HAP-1 (cell line): ENCODE measurements around the gene IL20RA.
A peak's percentile ranks its signal among the peaks of the same experiment; 100 is the strongest.

Experiments
- DNase-seq, 2 experiments: peaks; one replicate each; pipeline ENCODE4 v3.0.0-alpha.2; 2016 to 2020; ENCODE audit warnings: low spot score in 2 of 2
- H3K27me3 ChIP-seq: fragments of 250-450 bp; sonication (Bioruptor Pico); 2 replicates; pipeline ENCODE4 v1.5.1; 2020; ENCODE audit warnings: low read depth, mild to moderate bottlenecking, moderate library complexity
- H3K36me3 ChIP-seq: fragments of 250-450 bp; sonication (Bioruptor Pico); replicated peaks from 2 replicates; pipeline ENCODE4 v1.5.1; 2020; ENCODE audit warnings: mild to moderate bottlenecking
- H3K4me1 ChIP-seq: fragments of 250-450 bp; sonication (Bioruptor Pico); 2 replicates; pipeline ENCODE4 v1.5.1; 2020; ENCODE audit warnings: mild to moderate bottlenecking
- H3K4me3 ChIP-seq: fragments of 250-450 bp; sonication (Bioruptor Pico); 2 replicates; pipeline ENCODE4 v1.5.1; 2020; ENCODE audit warnings: mild to moderate bottlenecking, moderate library complexity
- H3K9me3 ChIP-seq: fragments of 250-450 bp; sonication (Bioruptor Pico); 2 replicates; pipeline ENCODE4 v1.5.1; 2020; ENCODE audit warnings: mild to moderate bottlenecking, moderate library complexity
- in situ Hi-C: fragments of 300-500 bp; cut with MboI; formaldehyde crosslinking; loops from 3 replicates; pipeline ENCODE4 v1.14.3; 2020; ENCODE audit warnings: low sequenced_read_pairs, inconsistent platforms, mixed read lengths

IL20RA gene

DNA sequence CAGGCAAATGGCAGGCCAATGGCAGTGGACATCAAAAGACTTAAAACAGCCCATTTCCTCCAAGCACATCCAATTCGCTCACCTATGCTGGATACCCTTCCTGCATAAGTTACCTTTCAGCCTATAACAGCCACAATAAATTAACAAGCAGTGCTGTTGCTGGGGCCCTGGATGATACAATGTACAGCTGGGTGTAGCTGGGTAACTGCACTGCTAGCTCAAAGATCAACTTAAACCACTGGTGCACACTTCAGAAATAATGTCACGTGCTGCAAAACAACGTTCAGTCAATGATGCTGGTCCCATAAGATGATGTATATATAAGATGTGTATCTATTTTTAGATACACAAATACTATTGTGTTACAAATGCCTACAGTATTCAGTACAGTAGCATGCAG, 13.6 kb downstream of the IL20RA start:
- Histone ChIP-seq H3K27me3 (no peaks in the 10 kb centered on the region), H3K4me3 (no peak overlapping the region), H3K4me1 (no peaks in the 10 kb centered on the region), H3K9me3 (no peaks in the 10 kb centered on the region), H3K36me3 (no peaks in the 10 kb centered on the region)
- in situ Hi-C loops, result no loop called here
- no peak for DNase-seq

DNA sequence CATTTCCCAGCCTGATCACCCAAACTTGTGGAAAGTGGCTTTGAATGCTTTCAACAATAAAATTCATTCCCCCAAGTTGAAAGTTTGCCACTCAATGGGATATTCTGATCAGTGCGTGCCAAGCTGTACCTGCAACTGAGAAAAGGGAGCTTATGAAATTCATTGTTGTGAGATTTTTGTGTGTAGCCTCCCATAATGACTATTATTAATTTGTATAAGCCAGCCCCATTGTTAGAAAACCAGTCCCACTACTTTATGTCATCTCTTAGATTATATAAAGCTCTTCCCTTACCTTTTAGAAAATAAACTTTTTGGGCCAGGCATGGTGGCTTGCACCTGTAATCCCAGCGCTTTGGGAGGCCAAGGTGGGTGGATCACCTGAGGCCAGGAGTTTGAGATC, 15.9 kb downstream of the IL20RA start:
- no peaks in the 10 kb centered on the region for H3K4me1 ChIP-seq
- H3K9me3 ChIP-seq, result no peaks in the 10 kb centered on the region
- no peak overlapping the region for H3K4me3 ChIP-seq
- no peak for DNase-seq
- no peaks in the 10 kb centered on the region for H3K36me3 ChIP-seq
- H3K27me3 ChIP-seq, result no peaks in the 10 kb centered on the region
- in situ Hi-C loops, result no loop called here

DNA sequence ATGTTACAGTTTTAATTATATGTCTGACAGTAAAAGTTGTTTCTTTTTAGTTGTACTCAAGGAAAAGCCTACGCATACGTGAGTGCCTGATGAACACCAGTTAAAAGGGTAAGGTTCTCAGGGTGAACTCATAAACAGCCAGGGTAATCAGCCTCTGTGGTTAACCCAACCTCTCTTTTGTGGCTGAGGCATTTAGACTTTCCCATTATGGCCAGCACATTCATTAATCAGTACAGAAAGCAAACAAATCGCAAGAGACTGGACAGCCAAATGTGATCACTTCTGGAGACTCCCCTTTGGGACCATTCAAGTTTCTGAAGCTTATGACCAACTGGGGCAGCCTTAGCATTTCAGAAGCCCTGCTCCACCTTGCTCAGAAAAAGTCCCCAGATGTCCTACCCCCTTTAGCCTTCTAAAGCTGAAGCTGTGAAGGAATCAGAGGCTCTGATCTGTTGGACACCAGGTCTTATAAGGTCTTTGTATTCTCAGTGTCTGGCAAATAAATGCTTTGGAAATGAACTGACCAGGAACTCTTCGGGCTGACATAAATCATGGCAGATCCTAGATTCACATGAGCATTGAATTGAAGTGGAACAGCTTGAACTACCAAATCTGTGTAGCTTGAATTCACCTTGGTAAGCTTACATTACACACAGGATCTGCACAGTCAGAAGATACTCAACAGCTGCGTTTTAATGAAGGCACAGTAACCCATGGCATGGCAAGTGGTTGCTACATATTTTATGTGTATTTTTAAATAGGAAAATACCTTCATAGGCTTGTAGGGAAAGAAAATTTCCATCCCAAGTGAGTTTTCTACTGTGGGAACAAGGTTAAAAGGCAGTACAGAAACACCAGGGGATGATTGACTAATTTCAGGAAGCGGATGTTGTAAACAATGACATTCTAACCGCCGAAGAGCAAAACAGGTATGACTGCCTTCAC, 18.7 kb downstream of the IL20RA start:
- in situ Hi-C loops, result no loop called here
- Histone ChIP-seq H3K4me3 (no peak overlapping the region), H3K9me3 (no peaks in the 10 kb centered on the region), H3K27me3 (no peaks in the 10 kb centered on the region; the same call in 1 of the 2 replicates), H3K36me3 (no peaks in the 10 kb centered on the region), H3K4me1 (no peaks in the 10 kb centered on the region)
- no peak for DNase-seq

DNA sequence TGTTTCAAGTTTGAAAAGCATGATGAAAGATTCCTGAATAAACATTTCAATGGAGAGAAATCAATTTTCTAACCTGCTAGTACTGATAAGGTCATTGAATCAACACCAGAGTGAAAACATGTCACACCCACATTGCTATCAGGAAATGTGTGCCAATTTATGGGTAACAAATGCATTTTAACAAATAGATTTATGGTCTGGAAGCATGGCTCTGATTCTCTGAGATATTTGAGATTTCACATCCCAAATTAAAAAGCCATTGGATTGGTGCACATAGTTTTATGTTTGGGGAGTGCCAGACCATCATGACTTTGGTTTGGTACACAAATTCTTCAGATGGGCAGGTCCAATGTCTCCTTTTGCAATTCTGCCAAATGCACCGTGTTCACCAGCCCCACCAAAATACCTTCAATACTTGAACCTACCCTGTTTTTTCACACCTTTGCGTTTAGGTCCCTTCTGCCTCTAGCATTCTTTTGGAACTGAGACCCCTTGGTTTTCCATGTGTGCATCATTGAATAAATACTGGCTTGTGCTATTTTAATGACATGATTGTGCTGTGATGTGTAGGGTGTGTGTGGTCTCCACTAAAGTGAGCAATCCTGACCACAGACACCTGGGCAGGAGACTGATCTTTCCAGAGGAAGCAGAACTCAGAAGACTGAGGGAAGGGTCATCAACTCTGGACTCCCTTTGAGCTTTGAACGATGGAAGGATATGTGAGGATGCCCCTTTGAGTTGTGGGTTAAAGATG, 20.4 kb downstream of the IL20RA start:
- Histone ChIP-seq H3K36me3 (no peaks in the 10 kb centered on the region), H3K27me3 (no peaks in the 10 kb centered on the region; the same call in 1 of the 2 replicates), H3K4me1 (peaks cover 2% of the 10 kb centered on the region; the same call in 1 of the 2 replicates), H3K9me3 (no peaks in the 10 kb centered on the region), H3K4me3 (no peak overlapping the region)
- no peak for DNase-seq
- in situ Hi-C loops, result no loop called here

DNA sequence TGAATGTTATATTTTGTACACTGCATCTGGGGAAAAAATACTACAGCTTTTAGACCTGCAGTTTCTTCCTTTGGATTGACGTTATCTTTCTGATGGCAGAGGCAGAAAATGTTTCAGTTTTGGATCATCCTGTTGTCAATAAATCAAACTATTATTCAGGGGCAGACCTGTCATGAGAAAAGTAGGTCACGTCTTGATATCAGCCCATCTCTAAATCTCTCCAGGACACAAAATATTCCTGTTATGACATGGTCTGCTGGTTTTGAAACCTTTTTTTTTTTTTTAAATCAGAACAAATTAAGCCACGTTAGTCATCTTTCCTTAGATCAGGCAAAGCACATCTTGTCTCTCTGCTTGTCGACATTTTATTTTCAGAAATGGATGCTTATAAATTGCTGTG, 24.0 kb downstream of the IL20RA start:
- in situ Hi-C loops, result no loop called here

DNA sequence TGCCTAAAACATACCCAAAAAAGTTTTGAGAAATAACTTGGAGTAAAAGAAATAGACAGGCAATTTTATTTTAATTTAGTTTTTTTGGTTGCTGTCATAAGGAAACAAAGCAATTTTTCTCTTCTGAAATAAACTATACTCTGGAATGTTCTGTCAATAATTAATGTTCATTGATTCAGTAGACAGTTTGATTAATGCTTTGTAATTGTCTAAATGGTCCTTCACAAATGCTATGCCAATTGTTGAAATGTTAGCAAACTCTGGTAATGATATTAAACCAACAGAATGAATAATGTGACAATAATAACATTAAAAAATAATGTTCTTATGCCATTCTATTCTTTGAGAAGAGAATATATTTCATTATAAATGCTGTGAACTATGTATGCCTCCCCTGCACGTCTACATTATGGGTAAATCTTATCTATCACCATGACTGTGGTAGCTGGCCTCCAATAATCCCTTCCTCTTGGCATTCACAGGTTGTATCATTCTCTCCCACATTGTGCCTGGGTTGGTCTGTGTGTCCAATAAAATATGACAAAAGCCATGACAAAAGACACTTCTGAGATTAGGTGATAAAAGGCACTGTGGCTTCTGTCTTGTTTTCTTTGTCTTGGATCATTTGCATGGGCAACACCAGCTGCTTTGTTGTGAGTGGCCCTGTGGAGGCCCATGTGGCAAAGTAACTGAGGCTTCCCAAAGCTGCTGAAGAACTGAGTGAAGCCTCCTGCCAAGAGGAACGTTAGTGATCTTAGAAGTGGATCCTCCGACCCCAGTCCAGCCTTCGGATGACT, 25.1 kb downstream of the IL20RA start:
- no peak for DNase-seq
- Histone ChIP-seq H3K36me3 (no peaks in the 10 kb centered on the region), H3K4me3 (no peak overlapping the region), H3K27me3 (no peaks in the 10 kb centered on the region; the same call in 1 of the 2 replicates), H3K4me1 (peaks cover 2% of the 10 kb centered on the region; the same call in 1 of the 2 replicates), H3K9me3 (no peaks in the 10 kb centered on the region)
- in situ Hi-C loops, result no loop called here

More for the DNA sequence above, 24.0 kb downstream of the IL20RA start:
- Histone ChIP-seq H3K27me3 (no peaks in the 10 kb centered on the region; the same call in 1 of the 2 replicates), H3K4me3 (no peak overlapping the region), H3K9me3 (no peaks in the 10 kb centered on the region), H3K4me1 (peaks cover 2% of the 10 kb centered on the region; the same call in 1 of the 2 replicates), H3K36me3 (no peaks in the 10 kb centered on the region)
- DNase-seq, result no peak

DNA sequence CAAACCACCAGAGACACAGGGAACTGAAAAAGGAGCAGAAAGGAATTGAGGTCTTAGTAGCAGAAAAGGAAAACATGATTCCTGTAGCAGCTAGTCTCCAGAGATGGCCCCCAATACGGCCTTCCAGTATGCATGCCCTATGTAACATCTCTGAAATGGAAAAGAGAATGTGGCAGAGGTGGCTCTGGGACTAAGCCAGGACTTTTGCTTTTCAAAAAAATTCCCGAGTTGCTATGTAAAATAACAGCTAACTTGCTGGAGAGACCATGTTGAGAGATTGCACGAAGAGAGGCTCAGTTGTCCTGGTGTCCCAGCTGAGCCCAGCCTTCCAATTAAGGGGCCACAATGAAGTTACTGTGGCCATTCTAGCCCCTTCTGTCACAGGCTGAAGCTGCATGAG, 27.7 kb downstream of the IL20RA start:
- Histone ChIP-seq H3K4me1 (peaks cover 2% of the 10 kb centered on the region; the same call in 1 of the 2 replicates), H3K4me3 (no peak overlapping the region), H3K9me3 (no peaks in the 10 kb centered on the region), H3K27me3 (no peaks in the 10 kb centered on the region), H3K36me3 (no peaks in the 10 kb centered on the region)
- DNase-seq, result no peak
- in situ Hi-C loops, result no loop called here

DNA sequence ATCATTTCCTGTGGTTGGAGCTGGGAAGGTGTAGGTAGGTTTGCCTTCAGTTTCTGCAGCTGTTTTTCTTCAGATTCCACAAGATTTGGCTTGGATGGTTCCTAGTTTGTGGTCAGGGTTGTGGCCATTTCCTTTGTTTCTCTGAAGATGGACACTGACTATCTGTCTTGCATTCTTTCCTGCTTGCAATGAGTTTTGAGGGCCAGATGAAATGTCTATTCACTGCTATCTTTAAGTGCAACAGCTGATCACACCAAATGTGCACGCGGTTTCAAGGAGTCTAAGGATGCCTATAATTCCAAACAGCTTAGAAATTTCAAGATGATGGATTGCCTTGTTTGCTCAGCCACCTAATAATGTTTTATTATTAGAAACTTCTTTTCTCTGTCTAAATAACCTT, 28.4 kb downstream of the IL20RA start:
- no peak overlapping the region for H3K4me3 ChIP-seq
- in situ Hi-C loops, result no loop called here
- peaks cover 2% of the 10 kb centered on the region; the same call in 1 of the 2 replicates for H3K4me1 ChIP-seq
- H3K9me3 ChIP-seq, result no peaks in the 10 kb centered on the region
- no peaks in the 10 kb centered on the region for H3K36me3 ChIP-seq
- no peak for DNase-seq
- H3K27me3 ChIP-seq, result no peaks in the 10 kb centered on the region

DNA sequence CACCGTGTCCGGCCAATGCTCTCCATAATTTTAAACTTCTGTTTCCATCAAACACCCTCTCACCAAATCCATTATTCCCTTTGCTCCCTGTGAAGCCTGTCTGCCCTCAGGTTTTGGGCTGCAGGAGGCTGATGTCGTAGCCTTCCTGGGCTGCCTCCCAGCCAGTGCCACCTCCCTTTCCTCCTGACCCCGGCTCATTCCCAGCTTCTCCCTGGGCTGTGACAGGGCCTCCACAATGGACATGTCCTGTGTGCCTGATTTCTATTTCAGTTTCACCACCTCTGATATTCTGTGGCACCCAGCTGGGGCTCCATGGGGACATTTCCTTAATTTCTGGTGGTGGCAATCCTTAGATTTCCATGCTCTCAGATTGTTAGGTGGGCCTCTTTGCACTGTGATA, 28.8 kb downstream of the IL20RA start:
- Histone ChIP-seq H3K4me3 (no peak overlapping the region), H3K9me3 (no peaks in the 10 kb centered on the region), H3K27me3 (no peaks in the 10 kb centered on the region), H3K4me1 (peaks cover 2% of the 10 kb centered on the region; the same call in 1 of the 2 replicates), H3K36me3 (no peaks in the 10 kb centered on the region)
- in situ Hi-C loops, result no loop called here
- DNase-seq, result no peak

DNA sequence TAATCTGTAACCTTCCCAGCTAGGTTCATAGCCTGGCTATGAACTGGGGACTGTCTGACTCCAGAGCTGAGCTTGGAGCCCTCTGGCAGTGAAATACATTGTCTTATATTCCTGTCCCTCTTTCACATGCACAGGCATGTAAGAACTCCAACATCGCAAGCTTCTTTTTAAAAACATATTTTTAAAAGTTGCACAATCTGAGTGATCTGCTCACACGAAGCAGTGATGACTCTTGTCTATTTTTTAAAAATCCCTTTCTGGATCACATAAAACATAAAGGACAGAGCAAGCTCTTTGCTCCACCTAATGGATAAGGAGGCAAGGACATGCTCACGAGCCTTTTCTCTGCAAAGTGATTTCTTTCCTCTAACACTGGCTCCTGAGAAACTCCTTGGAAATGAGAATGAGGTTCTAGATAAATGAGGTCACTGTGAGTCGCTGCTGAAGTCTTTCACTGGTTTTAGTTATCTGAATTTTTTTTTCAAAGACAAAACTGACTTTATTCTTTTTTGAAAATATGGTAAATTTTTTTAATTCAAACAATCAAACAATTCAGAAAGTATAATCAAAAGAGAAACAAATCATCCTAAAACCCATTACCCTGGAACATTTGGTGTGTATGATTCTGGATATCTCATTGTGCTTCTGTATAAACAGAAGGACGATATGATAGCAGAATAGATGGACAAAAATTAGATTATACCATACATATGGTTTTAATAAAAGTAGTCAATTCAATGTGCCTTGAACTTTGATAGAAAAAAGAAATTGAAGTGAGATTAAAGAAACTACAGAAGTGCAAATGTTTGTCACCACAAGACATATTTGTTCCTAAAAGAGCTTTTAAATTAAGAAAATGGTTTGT, 30.8 kb downstream of the IL20RA start:
- Histone ChIP-seq H3K27me3 (no peaks in the 10 kb centered on the region), H3K9me3 (no peaks in the 10 kb centered on the region), H3K36me3 (no peaks in the 10 kb centered on the region), H3K4me3 (no peak overlapping the region), H3K4me1 (no peaks in the 10 kb centered on the region)
- in situ Hi-C loops, result no loop called here
- DNase-seq, result peak; percentile 17 to 61

DNA sequence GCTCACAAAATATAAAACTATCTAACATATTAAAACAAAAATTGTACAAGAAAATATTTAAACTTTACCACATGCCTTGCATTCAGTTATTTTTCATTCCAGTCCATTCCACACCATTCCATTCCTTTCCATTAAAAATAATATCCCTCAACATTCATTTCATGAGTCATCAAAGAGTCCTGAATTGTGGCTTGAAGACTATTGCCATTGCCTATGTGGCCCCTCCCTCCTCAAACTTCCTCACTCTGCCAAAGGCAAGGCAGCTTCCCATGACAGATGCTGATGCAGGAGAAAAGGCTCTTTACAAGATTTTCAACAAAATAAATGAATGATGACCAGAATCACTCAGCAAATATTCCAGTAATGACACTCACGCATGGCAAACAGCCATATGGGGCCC, 31.7 kb downstream of the IL20RA start:
- no peaks in the 10 kb centered on the region for H3K36me3 ChIP-seq
- in situ Hi-C loops, result no loop called here
- no peak overlapping the region for H3K4me3 ChIP-seq
- no peaks in the 10 kb centered on the region for H3K27me3 ChIP-seq
- no peak for DNase-seq
- H3K9me3 ChIP-seq, result no peaks in the 10 kb centered on the region
- no peaks in the 10 kb centered on the region for H3K4me1 ChIP-seq

DNA sequence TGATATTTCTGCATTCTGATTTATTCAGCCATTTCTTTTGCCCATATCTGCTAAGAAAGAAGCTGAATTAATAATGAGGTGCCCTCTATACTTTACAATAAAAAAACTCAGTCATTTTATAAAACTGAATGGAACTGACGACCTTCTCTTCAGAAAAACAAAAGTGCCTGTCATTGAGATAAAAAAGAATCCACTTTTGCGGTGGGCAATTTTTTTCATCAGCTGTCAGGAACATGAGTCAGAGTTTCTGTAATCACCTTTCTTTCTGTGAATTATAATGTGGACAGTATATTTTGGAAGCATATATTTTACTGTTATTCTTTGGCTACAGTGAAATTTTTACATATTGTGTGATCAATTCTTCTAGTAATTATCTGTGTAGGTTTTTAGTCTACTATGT, 33.4 kb downstream of the IL20RA start:
- in situ Hi-C loops, result no loop called here
- H3K4me1 ChIP-seq, result no peaks in the 10 kb centered on the region
- no peaks in the 10 kb centered on the region for H3K27me3 ChIP-seq
- no peak for DNase-seq
- no peak overlapping the region for H3K4me3 ChIP-seq
- H3K36me3 ChIP-seq, result no peaks in the 10 kb centered on the region
- no peaks in the 10 kb centered on the region for H3K9me3 ChIP-seq
